Activated T-cell treated with anti-CD3 and anti-CD28 coated beads for 48 hours (primary cell): Measurements from ENCODE around the gene C11orf71.

Experiments used
- DNase-seq: peaks from one replicate; pipeline ENCODE4 v3.0.0-alpha.2; 2020; ENCODE audit warnings: low read depth

Gene C11orf71

GRCh38 chr11:114400216-114400914 lies at the start of gene C11orf71, which contains the start of gene RBM7:
C11orf71 (minus strand) TSS chr11:114400511; CDS start chr11:114400331, 180 bp downstream.
RBM7 (plus strand) TSS chr11:114400666; CDS start chr11:114400672, 6 bp downstream.
- DNase-seq, result peak; percentile 94

- DNase-seq, result no peak
Observed at GRCh38 chr11:114449845-114450244, 49.5 kb upstream of the C11orf71 start.

- DNase-seq, result no peak
Observed at GRCh38 chr11:114448749-114449482, 48.6 kb upstream of the C11orf71 start.

- no peak for DNase-seq
Observed at GRCh38 chr11:114447892-114448291, 47.6 kb upstream of the C11orf71 start.

- DNase-seq, result no peak
Observed at GRCh38 chr11:114447444-114447843, 47.1 kb upstream of the C11orf71 start.

GRCh38 chr11:114442536-114442935 lies 42.2 kb upstream of the C11orf71 start:
- DNase-seq, result no peak

- DNase-seq, result no peak
Observed at GRCh38 chr11:114441921-114442320, 41.6 kb upstream of the C11orf71 start.

- DNase-seq, result no peak
Observed at GRCh38 chr11:114440971-114441763, 40.9 kb upstream of the C11orf71 start.

GRCh38 chr11:114440121-114440860 lies 40.0 kb upstream of the C11orf71 start:
- DNase-seq, result no peak

- peak; percentile 90 for DNase-seq
Observed at GRCh38 chr11:114439229-114440120, 39.2 kb upstream of the C11orf71 start, which contains the start of gene REXO2. REXO2 (plus strand) TSS chr11:114439467; CDS start chr11:114439529, 62 bp downstream.

GRCh38 chr11:114438303-114438702 lies 38.0 kb upstream of the C11orf71 start:
- DNase-seq, result no peak

GRCh38 chr11:114433376-114433775 lies 33.1 kb upstream of the C11orf71 start:
- no peak for DNase-seq

- DNase-seq, result no peak
Observed at GRCh38 chr11:114432893-114433292, 32.6 kb upstream of the C11orf71 start.

GRCh38 chr11:114430290-114430689 lies 30.0 kb upstream of the C11orf71 start:
- no peak for DNase-seq

- no peak for DNase-seq
Observed at GRCh38 chr11:114426280-114426679, 26.0 kb upstream of the C11orf71 start.

GRCh38 chr11:114416441-114416961 lies 16.2 kb upstream of the C11orf71 start:
- DNase-seq, result no peak

- no peak for DNase-seq
Observed at GRCh38 chr11:114413958-114414357, 13.6 kb upstream of the C11orf71 start.

GRCh38 chr11:114412946-114413345 lies 12.6 kb upstream of the C11orf71 start:
- no peak for DNase-seq

- DNase-seq, result no peak
Observed at GRCh38 chr11:114401311-114401710, 1.0 kb upstream of the C11orf71 start.

- no peak for DNase-seq
Observed at GRCh38 chr11:114400915-114401223, 558 bp upstream of the C11orf71 start.
